ENCODE data around the gene USP49. TPM values are rescaled to one million over a fixed set of nuclear protein-coding genes. Genes with fewer than 3 reads are reported as not detected.
A peak's percentile ranks its signal among the peaks of the same experiment; 100 is the strongest.

USP49 gene
- total and polyA plus RNA-seq, 2 donors: 1.1 to 3.0 TPM

- no peaks in the 10 kb centered on the region for H3K4me1 ChIP-seq (ENCODE audit: control insufficient read depth in 2 of 2, insufficient read depth in 2 of 2, low read length in 2 of 2)
- no peak overlapping the region for H3K4me3 ChIP-seq (ENCODE audit: low read length in 2 of 2)
- no peaks in the 10 kb centered on the region for H3K36me3 ChIP-seq (ENCODE audit: control insufficient read depth in 2 of 2, insufficient read depth in 2 of 2, low read length in 1 of 2)
- no peak for DNase-seq (ENCODE audit: low read depth in 6 of 9, low spot score in 9 of 9)
- no peak overlapping the region for H3K27ac ChIP-seq (ENCODE audit: low read depth in 1 of 2, low read length in 1 of 2)
- no peaks in the 10 kb centered on the region for H3K27me3 ChIP-seq (ENCODE audit: control insufficient read depth in 2 of 2, insufficient read depth in 1 of 2, low read length in 1 of 2)
- WGBS: 98% methylated on average over 6 of the region's 6 CpGs
- H3K9me3 ChIP-seq (ENCODE audit: control insufficient read depth in 2 of 2, insufficient read depth in 1 of 2, low read length in 1 of 2): no peaks in the 10 kb centered on the region
These were observed 35.8 kb downstream of the USP49 start for GRCh38 chr6:41859356-41859755.

- Histone ChIP-seq H3K27ac (ENCODE audit: low read depth in 1 of 2, low read length in 1 of 2) (no peak overlapping the region), H3K4me3 (ENCODE audit: low read length in 2 of 2) (no peak overlapping the region), H3K9me3 (ENCODE audit: control insufficient read depth in 2 of 2, insufficient read depth in 1 of 2, low read length in 1 of 2) (no peaks in the 10 kb centered on the region), H3K27me3 (ENCODE audit: control insufficient read depth in 2 of 2, insufficient read depth in 1 of 2, low read length in 1 of 2) (no peaks in the 10 kb centered on the region), H3K4me1 (ENCODE audit: control insufficient read depth in 2 of 2, insufficient read depth in 2 of 2, low read length in 2 of 2) (no peaks in the 10 kb centered on the region), H3K36me3 (ENCODE audit: control insufficient read depth in 2 of 2, insufficient read depth in 2 of 2, low read length in 1 of 2) (no peaks in the 10 kb centered on the region)
- DNase-seq (ENCODE audit: low read depth in 6 of 9, low spot score in 9 of 9): no peak
- 96% methylated on average over 2 of the region's 2 CpGs for WGBS
These were observed 36.5 kb downstream of the USP49 start for GRCh38 chr6:41858703-41859102.

- H3K36me3 ChIP-seq (ENCODE audit: control insufficient read depth in 2 of 2, insufficient read depth in 2 of 2, low read length in 1 of 2): no peaks in the 10 kb centered on the region
- H3K27ac ChIP-seq (ENCODE audit: low read depth in 1 of 2, low read length in 1 of 2): no peak overlapping the region
- no peak overlapping the region for H3K4me3 ChIP-seq (ENCODE audit: low read length in 2 of 2)
- WGBS: 98% methylated on average over 3 of the region's 3 CpGs
- peaks cover 0 to 6% of the 10 kb centered on the region in 2 donors for H3K4me1 ChIP-seq (ENCODE audit: control insufficient read depth in 2 of 2, insufficient read depth in 2 of 2, low read length in 2 of 2)
- no peaks in the 10 kb centered on the region for H3K9me3 ChIP-seq (ENCODE audit: control insufficient read depth in 2 of 2, insufficient read depth in 1 of 2, low read length in 1 of 2)
- DNase-seq (ENCODE audit: low read depth in 6 of 9, low spot score in 9 of 9): no peak
- H3K27me3 ChIP-seq (ENCODE audit: control insufficient read depth in 2 of 2, insufficient read depth in 1 of 2, low read length in 1 of 2): no peaks in the 10 kb centered on the region
These were observed 44.3 kb downstream of the USP49 start for GRCh38 chr6:41850861-41851260.

GRCh38 chr6:41846666-41847237, 48.4 kb downstream of the USP49 start:
- DNase-seq (ENCODE audit: low read depth in 6 of 9, low spot score in 9 of 9): peak; percentile 18 to 78 (median 48)
- Histone ChIP-seq H3K27me3 (ENCODE audit: control insufficient read depth in 2 of 2, insufficient read depth in 1 of 2, low read length in 1 of 2) (no peaks in the 10 kb centered on the region), H3K9me3 (ENCODE audit: control insufficient read depth in 2 of 2, insufficient read depth in 1 of 2, low read length in 1 of 2) (no peaks in the 10 kb centered on the region), H3K4me3 (ENCODE audit: low read length in 2 of 2) (no peak overlapping the region), H3K4me1 (ENCODE audit: control insufficient read depth in 2 of 2, insufficient read depth in 2 of 2, low read length in 2 of 2) (peaks cover 0 to 6% of the 10 kb centered on the region in 2 donors), H3K27ac (ENCODE audit: low read depth in 1 of 2, low read length in 1 of 2) (peak overlapping the region; percentile 13 to 39), H3K36me3 (ENCODE audit: control insufficient read depth in 2 of 2, insufficient read depth in 2 of 2, low read length in 1 of 2) (peaks cover 0 to 3% of the 10 kb centered on the region in 2 donors)
- 52% methylated on average over 1 of the region's 1 CpG for WGBS

GRCh38 chr6:41843178-41843577, 52.0 kb downstream of the USP49 start:
- H3K9me3 ChIP-seq (ENCODE audit: control insufficient read depth in 2 of 2, insufficient read depth in 1 of 2, low read length in 1 of 2): no peaks in the 10 kb centered on the region
- H3K27me3 ChIP-seq (ENCODE audit: control insufficient read depth in 2 of 2, insufficient read depth in 1 of 2, low read length in 1 of 2): no peaks in the 10 kb centered on the region
- no peak overlapping the region for H3K4me3 ChIP-seq (ENCODE audit: low read length in 2 of 2)
- H3K27ac ChIP-seq (ENCODE audit: low read depth in 1 of 2, low read length in 1 of 2): no peak overlapping the region
- no peak for DNase-seq (ENCODE audit: low read depth in 6 of 9, low spot score in 9 of 9)
- peaks cover 0 to 6% of the 10 kb centered on the region in 2 donors for H3K4me1 ChIP-seq (ENCODE audit: control insufficient read depth in 2 of 2, insufficient read depth in 2 of 2, low read length in 2 of 2)
- H3K36me3 ChIP-seq (ENCODE audit: control insufficient read depth in 2 of 2, insufficient read depth in 2 of 2, low read length in 1 of 2): peaks cover 0 to 3% of the 10 kb centered on the region in 2 donors
- 98% methylated on average over 9 of the region's 9 CpGs for WGBS

GRCh38 chr6:41840326-41840725, 54.8 kb downstream of the USP49 start:
- no peak for DNase-seq (ENCODE audit: low read depth in 6 of 9, low spot score in 9 of 9)
- 96% methylated on average over 4 of the region's 4 CpGs for WGBS
- Histone ChIP-seq H3K9me3 (ENCODE audit: control insufficient read depth in 2 of 2, insufficient read depth in 1 of 2, low read length in 1 of 2) (no peaks in the 10 kb centered on the region), H3K36me3 (ENCODE audit: control insufficient read depth in 2 of 2, insufficient read depth in 2 of 2, low read length in 1 of 2) (peaks cover 0 to 1% of the 10 kb centered on the region in 2 donors), H3K27ac (ENCODE audit: low read depth in 1 of 2, low read length in 1 of 2) (no peak overlapping the region), H3K4me1 (ENCODE audit: control insufficient read depth in 2 of 2, insufficient read depth in 2 of 2, low read length in 2 of 2) (peaks cover 4 to 6% of the 10 kb centered on the region in 2 donors), H3K27me3 (ENCODE audit: control insufficient read depth in 2 of 2, insufficient read depth in 1 of 2, low read length in 1 of 2) (no peaks in the 10 kb centered on the region), H3K4me3 (ENCODE audit: low read length in 2 of 2) (no peak overlapping the region)

- no peak for DNase-seq (ENCODE audit: low read depth in 6 of 9, low spot score in 9 of 9)
- Histone ChIP-seq H3K4me1 (ENCODE audit: control insufficient read depth in 2 of 2, insufficient read depth in 2 of 2, low read length in 2 of 2) (peaks cover 4 to 6% of the 10 kb centered on the region in 2 donors), H3K27me3 (ENCODE audit: control insufficient read depth in 2 of 2, insufficient read depth in 1 of 2, low read length in 1 of 2) (no peaks in the 10 kb centered on the region), H3K36me3 (ENCODE audit: control insufficient read depth in 2 of 2, insufficient read depth in 2 of 2, low read length in 1 of 2) (peaks cover 0 to 4% of the 10 kb centered on the region in 2 donors), H3K9me3 (ENCODE audit: control insufficient read depth in 2 of 2, insufficient read depth in 1 of 2, low read length in 1 of 2) (no peaks in the 10 kb centered on the region), H3K27ac (ENCODE audit: low read depth in 1 of 2, low read length in 1 of 2) (no peak overlapping the region), H3K4me3 (ENCODE audit: low read length in 2 of 2) (no peak overlapping the region)
- 96% methylated on average over 2 of the region's 2 CpGs for WGBS
These were observed 58.5 kb downstream of the USP49 start for GRCh38 chr6:41836660-41837052.

GRCh38 chr6:41836022-41836659, 59.0 kb downstream of the USP49 start:
- Histone ChIP-seq H3K27ac (ENCODE audit: low read depth in 1 of 2, low read length in 1 of 2) (peak overlapping the region in 1 of 2 donors; percentile 5), H3K36me3 (ENCODE audit: control insufficient read depth in 2 of 2, insufficient read depth in 2 of 2, low read length in 1 of 2) (peaks cover 0 to 4% of the 10 kb centered on the region in 2 donors), H3K27me3 (ENCODE audit: control insufficient read depth in 2 of 2, insufficient read depth in 1 of 2, low read length in 1 of 2) (no peaks in the 10 kb centered on the region), H3K4me1 (ENCODE audit: control insufficient read depth in 2 of 2, insufficient read depth in 2 of 2, low read length in 2 of 2) (peaks cover 4 to 6% of the 10 kb centered on the region in 2 donors), H3K9me3 (ENCODE audit: control insufficient read depth in 2 of 2, insufficient read depth in 1 of 2, low read length in 1 of 2) (no peaks in the 10 kb centered on the region), H3K4me3 (ENCODE audit: low read length in 2 of 2) (no peak overlapping the region)
- peak in 5 of 9 donors; percentile 13 to 58 (median 21) for DNase-seq (ENCODE audit: low read depth in 6 of 9, low spot score in 9 of 9)
- 67% methylated on average over 5 of the region's 5 CpGs for WGBS

GRCh38 chr6:41832263-41832662, 62.9 kb downstream of the USP49 start:
- Histone ChIP-seq H3K27me3 (ENCODE audit: control insufficient read depth in 2 of 2, insufficient read depth in 1 of 2, low read length in 1 of 2) (no peaks in the 10 kb centered on the region), H3K4me1 (ENCODE audit: control insufficient read depth in 2 of 2, insufficient read depth in 2 of 2, low read length in 2 of 2) (peaks cover 4 to 6% of the 10 kb centered on the region in 2 donors), H3K36me3 (ENCODE audit: control insufficient read depth in 2 of 2, insufficient read depth in 2 of 2, low read length in 1 of 2) (peaks cover 0 to 4% of the 10 kb centered on the region in 2 donors), H3K9me3 (ENCODE audit: control insufficient read depth in 2 of 2, insufficient read depth in 1 of 2, low read length in 1 of 2) (no peaks in the 10 kb centered on the region), H3K4me3 (ENCODE audit: low read length in 2 of 2) (no peak overlapping the region), H3K27ac (ENCODE audit: low read depth in 1 of 2, low read length in 1 of 2) (no peak overlapping the region)
- 97% methylated on average over 3 of the region's 3 CpGs for WGBS
- DNase-seq (ENCODE audit: low read depth in 6 of 9, low spot score in 9 of 9): no peak
